ENCODE results near the gene VWA8. TPM values are rescaled to one million over a fixed set of nuclear protein-coding genes. Genes with fewer than 3 reads are reported as not detected.
"Not testable (repeated sequence)": the region's sequence is repeated elsewhere in the genome, so short reads cannot be mapped to it uniquely, and the experiment has no call there.

VWA8 gene
- total and polyA plus RNA-seq, 4 donors = 4.7 to 26.3 (median 11.9) TPM

DNA sequence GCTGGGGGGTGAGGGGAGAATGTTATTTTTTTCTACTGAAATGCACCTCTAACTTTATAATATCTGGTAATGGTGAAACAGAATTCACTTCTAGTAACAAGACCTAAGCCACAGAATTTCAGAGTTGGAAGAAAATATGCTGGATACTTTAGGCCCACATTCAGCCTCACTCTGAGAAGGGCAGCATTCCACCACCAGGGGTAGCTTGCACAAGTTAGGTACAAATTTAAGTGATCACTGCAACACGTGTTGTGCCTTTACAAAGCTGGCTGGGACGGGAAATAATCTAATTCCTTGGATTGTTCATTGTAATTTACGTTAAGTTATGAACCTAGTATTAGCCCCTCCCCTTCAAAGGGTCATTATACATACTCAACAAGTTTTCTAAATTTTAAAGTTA, 311.2 kb downstream of the VWA8 start:
- Histone ChIP-seq H3K9me3 (ENCODE audit: control insufficient read depth in 4 of 4, insufficient read depth in 3 of 4, low read length in 3 of 4) (no peaks in the 10 kb centered on the region), H3K27me3 (ENCODE audit: control insufficient read depth in 3 of 3, insufficient read depth in 3 of 3, low read length in 2 of 3) (no peaks in the 10 kb centered on the region), H3K4me3 (no peak overlapping the region), H3K9ac (ENCODE audit: insufficient read depth in 1 of 2, low read length in 2 of 2) (no peak overlapping the region), H3K4me1 (ENCODE audit: control insufficient read depth in 5 of 5, insufficient read depth in 5 of 5, low read length in 5 of 5) (peaks cover 0 to 39% (median 7%) of the 10 kb centered on the region in 5 donors), H3K36me3 (ENCODE audit: control insufficient read depth in 4 of 4, insufficient read depth in 4 of 4, low read length in 4 of 4) (no peaks in the 10 kb centered on the region), H3K27ac (ENCODE audit: low read depth in 1 of 2, low read length in 1 of 2) (no peak overlapping the region)
- 79% methylated on average over 3 of the region's 3 CpGs for whole genome bisulfite sequencing, 2 donors
- DNase-seq = peak in 2 of 3 donors; percentile 24 to 39
- ATAC-seq (ENCODE audit: insufficient read depth, low FRiP score) = no peak
- TF ChIP-seq, protein P1, sequence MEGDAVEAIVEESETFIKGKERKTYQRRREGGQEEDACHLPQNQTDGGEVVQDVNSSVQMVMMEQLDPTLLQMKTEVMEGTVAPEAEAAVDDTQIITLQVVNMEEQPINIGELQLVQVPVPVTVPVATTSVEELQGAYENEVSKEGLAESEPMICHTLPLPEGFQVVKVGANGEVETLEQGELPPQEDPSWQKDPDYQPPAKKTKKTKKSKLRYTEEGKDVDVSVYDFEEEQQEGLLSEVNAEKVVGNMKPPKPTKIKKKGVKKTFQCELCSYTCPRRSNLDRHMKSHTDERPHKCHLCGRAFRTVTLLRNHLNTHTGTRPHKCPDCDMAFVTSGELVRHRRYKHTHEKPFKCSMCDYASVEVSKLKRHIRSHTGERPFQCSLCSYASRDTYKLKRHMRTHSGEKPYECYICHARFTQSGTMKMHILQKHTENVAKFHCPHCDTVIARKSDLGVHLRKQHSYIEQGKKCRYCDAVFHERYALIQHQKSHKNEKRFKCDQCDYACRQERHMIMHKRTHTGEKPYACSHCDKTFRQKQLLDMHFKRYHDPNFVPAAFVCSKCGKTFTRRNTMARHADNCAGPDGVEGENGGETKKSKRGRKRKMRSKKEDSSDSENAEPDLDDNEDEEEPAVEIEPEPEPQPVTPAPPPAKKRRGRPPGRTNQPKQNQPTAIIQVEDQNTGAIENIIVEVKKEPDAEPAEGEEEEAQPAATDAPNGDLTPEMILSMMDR (IDR thresholded peaks at IDR 0.05; ENCODE audit: control extremely low read depth, extremely low read depth) = no peak

DNA sequence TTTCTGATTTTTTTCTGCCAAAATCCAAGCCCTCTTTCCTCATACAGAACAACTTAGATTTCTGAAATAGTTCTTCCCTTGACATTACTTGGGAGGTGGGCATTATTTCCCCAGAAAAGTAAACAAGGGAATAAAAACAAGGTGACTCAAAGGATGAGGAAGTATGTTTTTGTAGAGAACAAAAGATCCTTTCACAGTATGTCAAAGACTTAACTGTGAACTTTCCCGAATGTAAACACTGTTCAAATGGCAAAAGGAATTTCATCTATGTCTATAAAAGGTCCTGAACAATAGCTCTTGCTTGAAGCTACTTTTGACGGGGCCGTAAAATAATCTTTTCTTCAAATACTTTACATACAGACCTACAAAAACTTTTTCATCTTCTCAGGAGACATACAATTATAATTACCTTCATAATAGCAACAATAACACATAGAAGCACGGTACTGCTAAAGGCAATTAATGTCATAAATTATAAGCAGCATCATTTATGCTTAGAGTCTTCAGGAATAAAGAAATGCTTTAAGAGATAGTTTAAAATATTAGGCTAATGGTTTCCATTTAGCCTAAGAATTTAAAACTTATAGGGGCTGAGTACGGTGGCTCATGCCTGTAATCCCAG, 312.5 kb downstream of the VWA8 start:
- Histone ChIP-seq H3K36me3 (ENCODE audit: control insufficient read depth in 4 of 4, insufficient read depth in 4 of 4, low read length in 4 of 4) (no peaks in the 10 kb centered on the region), H3K4me1 (ENCODE audit: control insufficient read depth in 5 of 5, insufficient read depth in 5 of 5, low read length in 5 of 5) (peaks cover 2 to 51% (median 19%) of the 10 kb centered on the region in 5 donors), H3K9ac (ENCODE audit: insufficient read depth in 1 of 2, low read length in 2 of 2) (no peak overlapping the region), H3K27ac (ENCODE audit: low read depth in 1 of 2, low read length in 1 of 2) (peak overlapping the region in 1 of 2 donors; percentile 17), H3K9me3 (ENCODE audit: control insufficient read depth in 4 of 4, insufficient read depth in 3 of 4, low read length in 3 of 4) (no peaks in the 10 kb centered on the region), H3K4me3 (no peak overlapping the region), H3K27me3 (ENCODE audit: control insufficient read depth in 3 of 3, insufficient read depth in 3 of 3, low read length in 2 of 3) (no peaks in the 10 kb centered on the region)
- WGBS, 2 donors = 53 to 73% methylated on average over 5 of the region's 5 CpGs
- TF ChIP-seq, protein P1 (IDR thresholded peaks at IDR 0.05; ENCODE audit: control extremely low read depth, extremely low read depth) = no peak
- no peak for ATAC-seq (ENCODE audit: insufficient read depth, low FRiP score)
- peak in 2 of 3 donors; percentile 46 to 54 for DNase-seq

DNA sequence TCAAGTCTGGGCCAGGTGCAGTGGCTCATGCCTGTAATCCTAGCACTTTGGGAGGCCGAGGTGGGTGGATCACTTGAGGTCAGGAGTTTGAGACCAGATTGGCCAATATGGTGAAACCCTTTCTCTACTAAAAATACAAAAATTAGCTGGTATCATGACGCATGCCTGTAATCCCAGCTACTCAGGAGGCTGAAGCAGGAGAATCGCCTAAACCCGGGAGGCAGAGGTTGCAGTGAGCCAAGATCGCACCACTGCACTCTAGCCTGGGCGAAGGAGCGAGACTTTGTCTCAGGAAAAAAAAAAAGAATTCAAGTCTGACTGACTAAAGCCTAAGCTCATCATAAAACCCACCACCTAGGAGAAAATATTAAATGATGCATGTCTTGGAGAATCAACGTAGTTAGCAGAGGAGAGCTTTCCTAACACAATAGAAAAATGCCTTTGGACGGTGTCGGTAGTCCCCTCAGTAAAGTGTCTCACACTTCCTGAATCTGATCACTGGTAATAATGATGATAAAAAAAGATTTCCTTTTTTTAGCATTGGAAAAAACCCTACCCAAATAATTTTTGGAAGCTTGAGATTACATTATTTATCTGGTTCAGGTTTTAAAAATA, 313.1 kb downstream of the VWA8 start:
- WGBS, 2 donors = 63 to 68% methylated on average over 10 of the region's 10 CpGs
- not testable (repeated sequence) for DNase-seq; H3K27me3 ChIP-seq (ENCODE audit: control insufficient read depth in 3 of 3, insufficient read depth in 3 of 3, low read length in 2 of 3); H3K9me3 ChIP-seq (ENCODE audit: control insufficient read depth in 4 of 4, insufficient read depth in 3 of 4, low read length in 3 of 4); ATAC-seq (ENCODE audit: insufficient read depth, low FRiP score); H3K36me3 ChIP-seq (ENCODE audit: control insufficient read depth in 4 of 4, insufficient read depth in 4 of 4, low read length in 4 of 4); H3K4me3 ChIP-seq; H3K9ac ChIP-seq (ENCODE audit: insufficient read depth in 1 of 2, low read length in 2 of 2)
- peak overlapping the region; percentile 52 to 60 for H3K27ac ChIP-seq (ENCODE audit: low read depth in 1 of 2, low read length in 1 of 2)
- H3K4me1 ChIP-seq (ENCODE audit: control insufficient read depth in 5 of 5, insufficient read depth in 5 of 5, low read length in 5 of 5) = peaks cover 2 to 57% (median 23%) of the 10 kb centered on the region in 5 donors

DNA sequence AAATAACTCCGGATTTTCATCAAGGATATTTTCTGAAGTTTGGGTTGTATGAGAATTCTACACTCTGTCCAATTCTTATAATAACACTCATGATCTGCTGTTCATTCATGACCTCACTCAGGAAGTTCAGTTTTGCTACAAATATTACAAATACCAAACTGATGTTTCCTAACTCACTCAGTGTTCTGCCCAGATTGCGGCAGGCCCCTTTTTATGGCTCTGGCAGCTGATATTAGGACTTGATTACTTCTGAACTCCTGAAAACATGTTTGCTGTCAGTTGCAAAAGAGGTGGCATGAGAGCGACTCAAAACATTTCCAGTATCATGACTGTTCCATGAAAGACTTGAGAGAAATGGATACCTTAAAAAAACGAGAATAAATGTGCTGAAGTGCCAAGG, 315.6 kb downstream of the VWA8 start:
- peaks cover 2 to 68% (median 23%) of the 10 kb centered on the region in 5 donors for H3K4me1 ChIP-seq (ENCODE audit: control insufficient read depth in 5 of 5, insufficient read depth in 5 of 5, low read length in 5 of 5)
- H3K4me3 ChIP-seq = no peak overlapping the region
- no peaks in the 10 kb centered on the region for H3K27me3 ChIP-seq (ENCODE audit: control insufficient read depth in 3 of 3, insufficient read depth in 3 of 3, low read length in 2 of 3)
- no peaks in the 10 kb centered on the region for H3K9me3 ChIP-seq (ENCODE audit: control insufficient read depth in 4 of 4, insufficient read depth in 3 of 4, low read length in 3 of 4)
- peak overlapping the region in 1 of 2 donors; percentile 9 for H3K9ac ChIP-seq (ENCODE audit: insufficient read depth in 1 of 2, low read length in 2 of 2)
- 27 to 40% methylated on average over 4 of the region's 4 CpGs for WGBS, 2 donors
- H3K27ac ChIP-seq (ENCODE audit: low read depth in 1 of 2, low read length in 1 of 2) = no peak overlapping the region
- no peaks in the 10 kb centered on the region for H3K36me3 ChIP-seq (ENCODE audit: control insufficient read depth in 4 of 4, insufficient read depth in 4 of 4, low read length in 4 of 4)
- DNase-seq (peak; percentile 85 to 95 (median 94)), ATAC-seq (ENCODE audit: insufficient read depth, low FRiP score) (peak; percentile 34)
- TF ChIP-seq, protein P1 (IDR thresholded peaks at IDR 0.05; ENCODE audit: control extremely low read depth, extremely low read depth) = no peak

Measured in lung (tissue), 12 donors.